OCI-LY3 (cell line): ENCODE data around the gene C5AR1.

Experiments used
- H2AFZ ChIP-seq: fragments of 200-600, 300-600 bp; shearing (Covaris generic); 2 replicates; pipeline ENCODE4 v1.6.0; 2014; ENCODE audit warnings: antibody characterized with exemption, low read depth, low read length
- H3K27ac ChIP-seq: fragments of 200-600, 300-600 bp; sonication (generic); 2 replicates; pipeline ENCODE4 v1.5.1; 2014; ENCODE audit warnings: mild to moderate bottlenecking, low read length, moderate library complexity, mixed read lengths
- H3K27me3 ChIP-seq: fragments of 200-600, 300-600 bp; sonication (generic); 2 replicates; pipeline ENCODE4 v1.6.1; 2014; ENCODE audit warnings: low read depth, low read length, mixed read lengths
- H3K36me3 ChIP-seq: fragments of 200-600, 300-600 bp; sonication (generic); replicated peaks from 2 replicates; pipeline ENCODE3; 2014; ENCODE audit warnings: low read depth, low read length, mixed read lengths
- H3K4me1 ChIP-seq: fragments of 300-600, 200-600 bp; sonication (generic); 2 replicates; pipeline ENCODE4 v1.6.1; 2014; ENCODE audit warnings: low read length, mixed read lengths
- H3K4me2 ChIP-seq: fragments of 200-600, 300-600 bp; sonication (generic); 2 replicates; pipeline ENCODE4 v1.6.1; 2014; ENCODE audit warnings: low read length, mixed read lengths
- H3K4me3 ChIP-seq: fragments of 300-600, 200-600 bp; sonication (generic); 2 replicates; pipeline ENCODE4 v1.5.1; 2014; ENCODE audit warnings: antibody characterized with exemption, mild to moderate bottlenecking, low read length, moderate library complexity
- H3K79me2 ChIP-seq: fragments of 300-600, 200-600 bp; shearing (Covaris generic); 2 replicates; pipeline ENCODE4 v1.6.1; 2014; ENCODE audit warnings: mild to moderate bottlenecking, low read length, mixed read lengths
- H3K9ac ChIP-seq: fragments of 300-600, 200-600 bp; shearing (Covaris generic); 2 replicates; pipeline ENCODE4 v1.6.0; 2014; ENCODE audit warnings: mild to moderate bottlenecking, low read length, moderate library complexity
- H3K9me3 ChIP-seq: fragments of 200-600, 300-600 bp; shearing (Covaris generic); 2 replicates; pipeline ENCODE4 v1.6.1; 2014; ENCODE audit warnings: low read length, mixed read lengths; ENCODE audit not compliant: insufficient read depth
- H4K20me1 ChIP-seq: fragments of 200-600, 300-600 bp; sonication (generic); 2 replicates; pipeline ENCODE4 v1.6.1; 2016; ENCODE audit warnings: low read length, mixed read lengths; ENCODE audit not compliant: insufficient read depth
- EZH2phosphoT487 ChIP-seq: fragments of 200-600 bp; shearing (Covaris generic); IDR thresholded peaks from 2 replicates; pipeline ENCODE4 v1.6.1; 2018; ENCODE audit warnings: antibody characterized with exemption, mixed run types, low read depth
- TF ChIP-seq, protein P1 (sequence below): fragments of 200-600, 300-600 bp; sonication (generic); IDR thresholded peaks from 2 replicates; pipeline ENCODE4 v1.5.1; 2014; ENCODE audit warnings: antibody characterized with exemption, low read length, low read depth

Gene C5AR1

DNA sequence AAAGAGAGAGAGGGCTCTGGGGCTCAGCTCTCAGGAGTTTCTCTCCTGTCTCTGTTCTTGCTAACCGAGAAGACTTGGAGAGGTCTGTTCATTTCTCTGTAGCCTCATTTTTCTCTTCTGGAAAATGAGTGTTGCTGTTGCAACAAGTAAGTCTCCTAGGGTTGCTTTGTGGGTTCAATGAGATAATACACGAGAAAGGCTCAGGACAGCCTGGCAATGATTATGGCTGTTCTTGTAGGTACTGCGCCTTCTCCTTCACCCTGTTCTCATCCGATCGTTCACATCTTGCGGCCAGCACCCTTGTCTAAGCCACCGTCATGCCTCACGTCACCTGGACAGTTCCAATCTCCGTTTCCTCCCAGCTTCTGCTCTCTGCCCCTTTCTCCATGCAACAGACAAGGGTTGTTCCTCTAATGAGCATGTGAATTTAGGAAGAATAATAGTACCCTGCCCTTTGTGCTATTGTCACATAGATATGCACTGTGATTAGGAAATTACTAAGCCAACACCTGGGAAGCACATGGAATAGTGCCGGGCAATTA, 4.2 kb downstream of the C5AR1 start:
- no peak overlapping the region for H3K27ac ChIP-seq
- no peaks in the 10 kb centered on the region for H3K9me3 ChIP-seq
- peaks cover 19% of the 10 kb centered on the region for H3K27me3 ChIP-seq
- no peaks in the 10 kb centered on the region for H4K20me1 ChIP-seq
- H3K9ac ChIP-seq, result no peak overlapping the region
- no peak for TF ChIP-seq EZH2phosphoT487
- TF ChIP-seq, protein P1, sequence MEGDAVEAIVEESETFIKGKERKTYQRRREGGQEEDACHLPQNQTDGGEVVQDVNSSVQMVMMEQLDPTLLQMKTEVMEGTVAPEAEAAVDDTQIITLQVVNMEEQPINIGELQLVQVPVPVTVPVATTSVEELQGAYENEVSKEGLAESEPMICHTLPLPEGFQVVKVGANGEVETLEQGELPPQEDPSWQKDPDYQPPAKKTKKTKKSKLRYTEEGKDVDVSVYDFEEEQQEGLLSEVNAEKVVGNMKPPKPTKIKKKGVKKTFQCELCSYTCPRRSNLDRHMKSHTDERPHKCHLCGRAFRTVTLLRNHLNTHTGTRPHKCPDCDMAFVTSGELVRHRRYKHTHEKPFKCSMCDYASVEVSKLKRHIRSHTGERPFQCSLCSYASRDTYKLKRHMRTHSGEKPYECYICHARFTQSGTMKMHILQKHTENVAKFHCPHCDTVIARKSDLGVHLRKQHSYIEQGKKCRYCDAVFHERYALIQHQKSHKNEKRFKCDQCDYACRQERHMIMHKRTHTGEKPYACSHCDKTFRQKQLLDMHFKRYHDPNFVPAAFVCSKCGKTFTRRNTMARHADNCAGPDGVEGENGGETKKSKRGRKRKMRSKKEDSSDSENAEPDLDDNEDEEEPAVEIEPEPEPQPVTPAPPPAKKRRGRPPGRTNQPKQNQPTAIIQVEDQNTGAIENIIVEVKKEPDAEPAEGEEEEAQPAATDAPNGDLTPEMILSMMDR, result no peak
- no peak overlapping the region for H3K4me3 ChIP-seq
- H2AFZ ChIP-seq, result no peak overlapping the region
- no peak overlapping the region for H3K4me2 ChIP-seq
- no peaks in the 10 kb centered on the region for H3K4me1 ChIP-seq
- H3K79me2 ChIP-seq, result no peaks in the 10 kb centered on the region
- no peaks in the 10 kb centered on the region for H3K36me3 ChIP-seq

GRCh38 chr19:47315125-47315821, 5.6 kb downstream of the C5AR1 start:
- Histone ChIP-seq H3K36me3 (no peaks in the 10 kb centered on the region), H3K4me2 (no peak overlapping the region)

GRCh38 chr19:47316513-47316912, 6.9 kb downstream of the C5AR1 start:
- H3K27ac ChIP-seq, result no peak overlapping the region
- no peaks in the 10 kb centered on the region for H4K20me1 ChIP-seq
- no peak overlapping the region for H3K4me2 ChIP-seq
- no peak overlapping the region for H2AFZ ChIP-seq
- no peaks in the 10 kb centered on the region for H3K9me3 ChIP-seq
- no peaks in the 10 kb centered on the region for H3K79me2 ChIP-seq
- H3K4me1 ChIP-seq, result no peaks in the 10 kb centered on the region
- H3K4me3 ChIP-seq, result no peak overlapping the region
- H3K9ac ChIP-seq, result no peak overlapping the region
- no peaks in the 10 kb centered on the region for H3K36me3 ChIP-seq
- no peak for TF ChIP-seq EZH2phosphoT487
- TF ChIP-seq, protein P1, result no peak
- peaks cover 11% of the 10 kb centered on the region for H3K27me3 ChIP-seq

More at GRCh38 chr19:47315125-47315821, 5.6 kb downstream of the C5AR1 start:
- Histone ChIP-seq H3K79me2 (no peaks in the 10 kb centered on the region), H3K27ac (no peak overlapping the region), H3K9ac (no peak overlapping the region), H3K4me3 (no peak overlapping the region), H3K27me3 (peaks cover 11% of the 10 kb centered on the region), H2AFZ (no peak overlapping the region), H3K9me3 (no peaks in the 10 kb centered on the region), H3K4me1 (no peaks in the 10 kb centered on the region), H4K20me1 (no peaks in the 10 kb centered on the region)
- TF ChIP-seq, protein P1, result no peak
- TF ChIP-seq EZH2phosphoT487, result no peak

GRCh38 chr19:47319923-47320871, 10.5 kb downstream of the C5AR1 start:
- peaks cover 8% of the 10 kb centered on the region; the same call in 1 of the 2 replicates for H3K4me1 ChIP-seq
- H3K36me3 ChIP-seq, result no peaks in the 10 kb centered on the region
- H3K79me2 ChIP-seq, result no peaks in the 10 kb centered on the region
- no peak overlapping the region for H3K27ac ChIP-seq
- H4K20me1 ChIP-seq, result no peaks in the 10 kb centered on the region
- peaks cover 8% of the 10 kb centered on the region for H3K27me3 ChIP-seq
- no peak overlapping the region for H3K4me2 ChIP-seq
- H2AFZ ChIP-seq, result no peak overlapping the region
- H3K9me3 ChIP-seq, result no peaks in the 10 kb centered on the region
- H3K4me3 ChIP-seq, result no peak overlapping the region
- TF ChIP-seq, protein P1, result no peak
- no peak for TF ChIP-seq EZH2phosphoT487
- H3K9ac ChIP-seq, result no peak overlapping the region
